ENCODE measurements around the gene POLH. TPM values are rescaled to one million over a fixed set of nuclear protein-coding genes. Genes with fewer than 3 reads are reported as not detected.

POLH gene
- total and polyA plus RNA-seq, 9 of the 15 experiments (the other 6 are each of a cell fraction or from before 2014, with no cell fraction given), result 5.8 to 31.6 (median 20.6) TPM

DNA sequence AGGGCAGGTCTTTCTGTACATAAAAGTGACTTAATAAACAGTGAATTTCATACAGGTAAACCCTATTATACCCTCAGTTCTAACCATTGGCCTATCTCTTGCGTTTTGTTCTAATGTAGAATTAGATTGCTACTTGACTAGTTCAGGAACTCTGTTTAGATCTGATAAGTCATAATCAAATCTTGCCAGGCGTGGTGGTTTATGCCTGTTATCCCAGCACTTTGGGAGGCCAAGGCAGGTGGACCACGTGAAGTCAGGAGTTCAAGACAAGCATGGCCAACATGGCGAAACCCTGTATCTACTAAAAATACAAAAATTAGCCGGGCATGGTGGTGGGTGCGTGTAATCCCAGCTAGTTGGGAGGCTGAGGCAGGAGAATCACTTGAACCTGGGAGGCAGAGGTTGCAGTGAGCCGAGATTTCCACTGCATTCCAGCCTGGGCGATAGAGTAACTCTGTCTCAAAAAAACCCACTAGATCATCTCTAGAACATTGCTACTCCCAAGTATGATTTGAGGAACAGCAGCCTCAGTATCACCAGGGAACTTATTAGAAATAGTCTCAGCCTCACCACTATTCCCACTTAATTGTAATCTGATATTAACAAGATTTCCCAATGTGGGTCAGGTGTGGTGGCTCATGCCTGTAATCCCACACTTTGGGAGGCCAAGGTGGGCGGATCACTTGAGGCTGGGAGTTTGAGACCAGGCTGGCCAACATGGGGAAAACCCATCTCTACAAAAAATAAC lies 40.9 kb downstream of the POLH start (continued):
- TF ChIP-seq PHF21A (IDR thresholded peaks at IDR 0.05; ENCODE audit: borderline replicate concordance, low read depth) (no peak), GABPB2 (CRISPR knock-in tag; conservative IDR thresholded peaks at IDR 0.05) (no peak), TRIM24 (IDR thresholded peaks at IDR 0.05) (no peak), SIX5 (IDR thresholded peaks at IDR 0.05; ENCODE audit: borderline replicate concordance in 1 of 2, insufficient read depth in 1 of 2, low read depth in 1 of 2, low read length in 2 of 2) (no peak), EP400 (IDR thresholded peaks at IDR 0.05) (no peak), ELF2 (CRISPR knock-in tag; IDR thresholded peaks at IDR 0.05) (no peak), CBFA2T3 (IDR thresholded peaks at IDR 0.05) (peak; percentile 71)
- TF ChIP-seq, protein P1, sequence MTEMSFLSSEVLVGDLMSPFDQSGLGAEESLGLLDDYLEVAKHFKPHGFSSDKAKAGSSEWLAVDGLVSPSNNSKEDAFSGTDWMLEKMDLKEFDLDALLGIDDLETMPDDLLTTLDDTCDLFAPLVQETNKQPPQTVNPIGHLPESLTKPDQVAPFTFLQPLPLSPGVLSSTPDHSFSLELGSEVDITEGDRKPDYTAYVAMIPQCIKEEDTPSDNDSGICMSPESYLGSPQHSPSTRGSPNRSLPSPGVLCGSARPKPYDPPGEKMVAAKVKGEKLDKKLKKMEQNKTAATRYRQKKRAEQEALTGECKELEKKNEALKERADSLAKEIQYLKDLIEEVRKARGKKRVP (CRISPR knock-in tag; IDR thresholded peaks at IDR 0.05), result peak; percentile 16; the same call in 1 of the 2 replicates
- TF ChIP-seq, protein P2, sequence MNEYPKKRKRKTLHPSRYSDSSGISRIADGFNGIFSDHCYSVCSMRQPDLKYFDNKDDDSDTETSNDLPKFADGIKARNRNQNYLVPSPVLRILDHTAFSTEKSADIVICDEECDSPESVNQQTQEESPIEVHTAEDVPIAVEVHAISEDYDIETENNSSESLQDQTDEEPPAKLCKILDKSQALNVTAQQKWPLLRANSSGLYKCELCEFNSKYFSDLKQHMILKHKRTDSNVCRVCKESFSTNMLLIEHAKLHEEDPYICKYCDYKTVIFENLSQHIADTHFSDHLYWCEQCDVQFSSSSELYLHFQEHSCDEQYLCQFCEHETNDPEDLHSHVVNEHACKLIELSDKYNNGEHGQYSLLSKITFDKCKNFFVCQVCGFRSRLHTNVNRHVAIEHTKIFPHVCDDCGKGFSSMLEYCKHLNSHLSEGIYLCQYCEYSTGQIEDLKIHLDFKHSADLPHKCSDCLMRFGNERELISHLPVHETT (CRISPR knock-in tag; conservative IDR thresholded peaks at IDR 0.05 in 1 of 2, IDR thresholded peaks at IDR 0.05 in 1 of 2), result no peak
- TF ChIP-seq, protein P3, sequence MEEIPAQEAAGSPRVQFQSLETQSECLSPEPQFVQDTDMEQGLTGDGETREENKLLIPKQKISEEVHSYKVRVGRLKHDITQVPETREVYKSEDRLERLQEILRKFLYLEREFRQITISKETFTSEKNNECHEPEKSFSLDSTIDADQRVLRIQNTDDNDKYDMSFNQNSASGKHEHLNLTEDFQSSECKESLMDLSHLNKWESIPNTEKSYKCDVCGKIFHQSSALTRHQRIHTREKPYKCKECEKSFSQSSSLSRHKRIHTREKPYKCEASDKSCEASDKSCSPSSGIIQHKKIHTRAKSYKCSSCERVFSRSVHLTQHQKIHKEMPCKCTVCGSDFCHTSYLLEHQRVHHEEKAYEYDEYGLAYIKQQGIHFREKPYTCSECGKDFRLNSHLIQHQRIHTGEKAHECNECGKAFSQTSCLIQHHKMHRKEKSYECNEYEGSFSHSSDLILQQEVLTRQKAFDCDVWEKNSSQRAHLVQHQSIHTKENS (CRISPR knock-in tag; IDR thresholded peaks at IDR 0.05), result no peak
- TF ChIP-seq, protein P4, sequence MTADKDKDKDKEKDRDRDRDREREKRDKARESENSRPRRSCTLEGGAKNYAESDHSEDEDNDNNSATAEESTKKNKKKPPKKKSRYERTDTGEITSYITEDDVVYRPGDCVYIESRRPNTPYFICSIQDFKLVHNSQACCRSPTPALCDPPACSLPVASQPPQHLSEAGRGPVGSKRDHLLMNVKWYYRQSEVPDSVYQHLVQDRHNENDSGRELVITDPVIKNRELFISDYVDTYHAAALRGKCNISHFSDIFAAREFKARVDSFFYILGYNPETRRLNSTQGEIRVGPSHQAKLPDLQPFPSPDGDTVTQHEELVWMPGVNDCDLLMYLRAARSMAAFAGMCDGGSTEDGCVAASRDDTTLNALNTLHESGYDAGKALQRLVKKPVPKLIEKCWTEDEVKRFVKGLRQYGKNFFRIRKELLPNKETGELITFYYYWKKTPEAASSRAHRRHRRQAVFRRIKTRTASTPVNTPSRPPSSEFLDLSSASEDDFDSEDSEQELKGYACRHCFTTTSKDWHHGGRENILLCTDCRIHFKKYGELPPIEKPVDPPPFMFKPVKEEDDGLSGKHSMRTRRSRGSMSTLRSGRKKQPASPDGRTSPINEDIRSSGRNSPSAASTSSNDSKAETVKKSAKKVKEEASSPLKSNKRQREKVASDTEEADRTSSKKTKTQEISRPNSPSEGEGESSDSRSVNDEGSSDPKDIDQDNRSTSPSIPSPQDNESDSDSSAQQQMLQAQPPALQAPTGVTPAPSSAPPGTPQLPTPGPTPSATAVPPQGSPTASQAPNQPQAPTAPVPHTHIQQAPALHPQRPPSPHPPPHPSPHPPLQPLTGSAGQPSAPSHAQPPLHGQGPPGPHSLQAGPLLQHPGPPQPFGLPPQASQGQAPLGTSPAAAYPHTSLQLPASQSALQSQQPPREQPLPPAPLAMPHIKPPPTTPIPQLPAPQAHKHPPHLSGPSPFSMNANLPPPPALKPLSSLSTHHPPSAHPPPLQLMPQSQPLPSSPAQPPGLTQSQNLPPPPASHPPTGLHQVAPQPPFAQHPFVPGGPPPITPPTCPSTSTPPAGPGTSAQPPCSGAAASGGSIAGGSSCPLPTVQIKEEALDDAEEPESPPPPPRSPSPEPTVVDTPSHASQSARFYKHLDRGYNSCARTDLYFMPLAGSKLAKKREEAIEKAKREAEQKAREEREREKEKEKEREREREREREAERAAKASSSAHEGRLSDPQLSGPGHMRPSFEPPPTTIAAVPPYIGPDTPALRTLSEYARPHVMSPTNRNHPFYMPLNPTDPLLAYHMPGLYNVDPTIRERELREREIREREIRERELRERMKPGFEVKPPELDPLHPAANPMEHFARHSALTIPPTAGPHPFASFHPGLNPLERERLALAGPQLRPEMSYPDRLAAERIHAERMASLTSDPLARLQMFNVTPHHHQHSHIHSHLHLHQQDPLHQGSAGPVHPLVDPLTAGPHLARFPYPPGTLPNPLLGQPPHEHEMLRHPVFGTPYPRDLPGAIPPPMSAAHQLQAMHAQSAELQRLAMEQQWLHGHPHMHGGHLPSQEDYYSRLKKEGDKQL (CRISPR knock-in tag; IDR thresholded peaks at IDR 0.05; ENCODE audit: borderline replicate concordance), result no peak
- TF ChIP-seq, protein P5, sequence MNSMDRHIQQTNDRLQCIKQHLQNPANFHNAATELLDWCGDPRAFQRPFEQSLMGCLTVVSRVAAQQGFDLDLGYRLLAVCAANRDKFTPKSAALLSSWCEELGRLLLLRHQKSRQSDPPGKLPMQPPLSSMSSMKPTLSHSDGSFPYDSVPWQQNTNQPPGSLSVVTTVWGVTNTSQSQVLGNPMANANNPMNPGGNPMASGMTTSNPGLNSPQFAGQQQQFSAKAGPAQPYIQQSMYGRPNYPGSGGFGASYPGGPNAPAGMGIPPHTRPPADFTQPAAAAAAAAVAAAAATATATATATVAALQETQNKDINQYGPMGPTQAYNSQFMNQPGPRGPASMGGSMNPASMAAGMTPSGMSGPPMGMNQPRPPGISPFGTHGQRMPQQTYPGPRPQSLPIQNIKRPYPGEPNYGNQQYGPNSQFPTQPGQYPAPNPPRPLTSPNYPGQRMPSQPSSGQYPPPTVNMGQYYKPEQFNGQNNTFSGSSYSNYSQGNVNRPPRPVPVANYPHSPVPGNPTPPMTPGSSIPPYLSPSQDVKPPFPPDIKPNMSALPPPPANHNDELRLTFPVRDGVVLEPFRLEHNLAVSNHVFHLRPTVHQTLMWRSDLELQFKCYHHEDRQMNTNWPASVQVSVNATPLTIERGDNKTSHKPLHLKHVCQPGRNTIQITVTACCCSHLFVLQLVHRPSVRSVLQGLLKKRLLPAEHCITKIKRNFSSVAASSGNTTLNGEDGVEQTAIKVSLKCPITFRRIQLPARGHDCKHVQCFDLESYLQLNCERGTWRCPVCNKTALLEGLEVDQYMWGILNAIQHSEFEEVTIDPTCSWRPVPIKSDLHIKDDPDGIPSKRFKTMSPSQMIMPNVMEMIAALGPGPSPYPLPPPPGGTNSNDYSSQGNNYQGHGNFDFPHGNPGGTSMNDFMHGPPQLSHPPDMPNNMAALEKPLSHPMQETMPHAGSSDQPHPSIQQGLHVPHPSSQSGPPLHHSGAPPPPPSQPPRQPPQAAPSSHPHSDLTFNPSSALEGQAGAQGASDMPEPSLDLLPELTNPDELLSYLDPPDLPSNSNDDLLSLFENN (IDR thresholded peaks at IDR 0.05; ENCODE audit: low read depth in 2 of 2, low read length in 2 of 2), result peak in 1 of 2 experiments; percentile 23; a peak in 1 of 4 replicates
